GM19043 (cell line): ENCODE measurements around the gene NGFR.

ENCODE experiments used
- ATAC-seq: cut with Tn5 transposase; IDR thresholded peaks from one replicate; pipeline ENCODE4 v1.9.1; 2021; ENCODE audit warnings: low read depth; ENCODE audit not compliant: unreplicated experiment

The NGFR gene

GRCh38 chr17:49468811-49469385, 26.2 kb upstream of the NGFR start:
- ATAC-seq: no peak

DNA sequence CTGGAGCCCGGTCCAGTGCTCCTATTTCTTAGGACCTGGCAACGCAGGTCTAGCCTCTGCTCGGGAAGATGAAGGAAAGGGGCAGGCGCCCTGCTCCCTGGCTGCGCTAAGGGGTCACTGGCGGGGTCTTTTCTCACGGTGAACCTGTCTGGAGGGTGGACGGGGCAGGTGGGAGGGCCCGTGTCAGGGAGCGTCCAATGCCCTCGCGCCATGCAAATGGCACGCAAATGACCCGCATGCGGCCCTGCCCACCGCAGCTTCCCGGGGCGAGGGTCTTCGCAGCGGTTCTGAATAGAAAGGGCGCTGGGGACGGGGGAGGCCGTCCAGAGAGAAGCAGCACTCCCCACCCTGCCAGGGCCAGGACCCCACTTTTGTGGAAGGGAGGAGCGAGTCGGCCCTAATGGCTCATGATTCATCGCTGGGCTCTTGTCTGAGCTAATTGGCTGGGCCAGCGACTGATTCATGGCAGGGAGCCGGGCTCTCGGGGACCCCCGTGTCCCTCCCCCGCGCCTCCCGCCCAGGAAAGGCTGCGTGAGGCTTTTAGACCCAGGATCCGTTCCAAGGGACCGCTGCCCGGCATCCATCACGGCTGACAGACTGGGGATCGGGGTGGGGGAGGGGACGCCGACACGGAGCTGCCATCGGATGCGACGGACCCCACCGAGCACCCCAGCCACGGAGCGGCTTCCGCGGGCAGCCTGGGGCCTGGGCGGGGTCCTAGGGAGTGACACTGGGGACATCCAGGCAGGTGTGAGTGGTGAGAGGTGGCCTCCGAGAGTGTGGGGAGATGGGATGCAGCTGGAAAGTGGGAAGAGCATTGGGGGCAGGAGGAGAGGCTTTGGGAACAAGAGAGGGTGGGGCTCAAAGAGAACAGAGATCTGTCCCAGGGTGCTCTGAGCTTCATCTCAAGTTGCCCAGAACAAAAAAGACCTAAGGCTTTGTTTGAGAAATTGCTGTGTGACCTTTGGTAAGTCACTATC, 25.0 kb upstream of the NGFR start:
- no peak for ATAC-seq

GRCh38 chr17:49471089-49471683, 23.9 kb upstream of the NGFR start:
- no peak for ATAC-seq

DNA sequence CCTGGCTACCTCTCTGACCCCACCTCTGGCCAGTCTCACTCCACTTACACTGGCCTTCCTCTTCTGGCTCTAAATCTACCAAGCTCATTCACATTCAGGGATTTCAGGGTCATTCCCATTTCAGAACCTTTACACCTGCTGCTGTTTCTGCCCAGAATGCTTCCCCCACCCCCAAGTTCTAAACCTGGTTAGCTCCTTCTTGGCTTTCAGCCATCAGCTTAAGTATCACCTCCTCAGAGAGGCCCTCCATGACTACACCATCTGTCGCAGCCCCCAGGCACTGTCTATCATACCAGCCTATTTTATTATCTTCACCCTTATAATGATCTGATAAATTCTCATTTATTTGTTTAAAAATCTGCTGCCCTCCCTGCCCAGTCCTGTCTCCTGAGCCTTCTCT, 23.3 kb upstream of the NGFR start:
- no peak for ATAC-seq

DNA sequence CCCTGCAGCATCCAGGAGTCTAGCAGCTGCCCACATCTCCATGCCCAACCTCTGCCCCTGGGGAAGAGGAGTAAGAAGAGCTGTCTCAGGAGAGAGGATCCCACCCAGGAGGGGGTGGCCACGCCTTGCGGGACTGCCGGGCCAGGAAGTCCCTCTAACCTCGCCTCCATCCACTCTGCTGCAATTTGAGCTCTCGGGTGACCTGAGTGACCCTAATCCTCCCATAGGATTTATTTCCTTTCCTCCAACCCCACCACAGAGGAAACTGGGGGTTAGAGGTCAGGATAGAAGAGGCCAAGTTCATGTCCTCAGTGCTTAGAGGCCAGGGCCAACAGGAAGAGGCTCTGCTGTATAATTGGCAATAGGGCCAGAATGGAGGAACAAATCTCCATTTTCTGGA, 22.6 kb upstream of the NGFR start:
- no peak for ATAC-seq

DNA sequence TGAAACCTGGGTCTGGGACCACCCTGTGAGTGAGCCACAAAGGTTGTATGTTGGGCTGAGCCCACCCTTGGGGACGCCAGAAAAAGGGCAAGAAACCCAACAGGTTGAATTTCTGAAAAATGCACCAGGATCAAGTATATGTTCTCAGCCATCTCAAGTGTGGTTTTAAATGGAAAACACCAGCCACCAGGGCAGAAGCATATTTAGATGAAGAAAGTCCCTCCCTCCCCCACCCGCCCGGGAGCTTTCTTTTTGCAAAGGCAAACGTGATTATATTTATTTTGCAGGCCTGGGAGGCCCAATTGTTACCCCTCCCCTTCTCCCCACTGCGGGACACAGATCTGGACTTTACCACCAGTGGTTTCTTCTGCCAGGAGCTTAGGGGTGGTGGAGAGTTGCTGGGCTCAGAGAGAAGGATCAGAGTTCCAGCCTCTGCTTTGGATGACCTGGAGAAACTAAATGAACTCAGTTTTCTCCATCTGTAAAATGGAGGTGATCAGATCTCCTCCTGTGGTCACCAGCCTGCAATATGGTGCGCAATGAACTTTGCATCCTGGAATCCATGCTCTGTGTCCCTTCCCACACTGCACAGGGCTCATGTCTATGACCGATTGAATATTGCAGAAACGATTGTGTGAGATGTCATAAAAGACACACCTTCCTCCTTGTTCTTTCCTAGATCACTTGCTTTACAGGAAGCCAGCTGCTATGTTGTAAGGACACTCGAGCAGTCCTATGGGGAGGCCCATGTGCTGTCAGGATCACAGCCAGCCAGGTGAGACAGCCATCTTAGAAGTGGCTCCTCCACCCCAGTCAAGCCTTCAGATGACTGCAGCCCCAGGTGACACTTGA, 21.0 kb upstream of the NGFR start:
- ATAC-seq: no peak

DNA sequence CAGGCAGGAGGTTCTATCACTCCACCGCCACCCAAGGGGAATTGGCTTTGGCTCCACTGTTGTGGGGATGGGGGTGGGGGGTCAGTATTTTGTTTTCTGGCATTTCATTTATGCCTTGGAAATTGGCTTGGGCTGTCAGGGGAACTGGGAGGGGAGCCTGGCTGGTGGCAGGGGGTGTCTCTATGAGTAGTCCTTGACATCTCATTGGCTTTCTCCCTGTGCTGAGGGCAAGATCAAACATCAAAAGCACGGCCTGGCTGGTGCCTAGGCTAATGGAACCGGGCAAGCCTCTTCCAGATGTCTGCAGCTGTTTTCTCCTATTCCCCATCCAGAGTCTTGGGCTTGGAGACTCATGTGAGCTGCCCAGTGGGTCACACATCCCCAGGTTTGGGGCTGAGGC, 17.4 kb upstream of the NGFR start:
- no peak for ATAC-seq

- no peak for ATAC-seq
Measured at GRCh38 chr17:49480836-49481615, 14.1 kb upstream of the NGFR start.

GRCh38 chr17:49482144-49482817, 12.8 kb upstream of the NGFR start:
- no peak for ATAC-seq

- ATAC-seq: no peak
Measured at GRCh38 chr17:49483599-49484509, 11.2 kb upstream of the NGFR start.

DNA sequence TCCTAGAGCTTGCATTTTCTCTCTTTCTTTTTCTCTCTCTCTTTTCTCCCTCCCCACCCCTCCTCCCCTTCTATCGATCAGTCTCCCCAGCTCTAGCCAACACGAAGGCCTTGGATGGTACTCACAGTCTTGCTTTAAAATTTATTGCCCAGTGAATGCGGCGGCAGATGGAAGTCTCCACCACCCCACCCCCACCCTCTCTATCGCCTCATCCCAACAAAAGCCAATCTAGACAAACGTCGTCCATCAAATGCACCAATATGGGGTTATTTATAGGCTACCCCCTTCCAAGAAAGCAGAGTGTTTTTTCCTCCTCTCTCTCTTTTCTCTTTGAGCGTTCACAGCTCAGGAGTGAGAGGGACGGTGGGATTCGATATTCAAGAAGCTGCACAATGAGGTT, 10.5 kb upstream of the NGFR start:
- ATAC-seq: no peak

GRCh38 chr17:49486012-49486641, 9.0 kb upstream of the NGFR start:
- ATAC-seq: no peak

DNA sequence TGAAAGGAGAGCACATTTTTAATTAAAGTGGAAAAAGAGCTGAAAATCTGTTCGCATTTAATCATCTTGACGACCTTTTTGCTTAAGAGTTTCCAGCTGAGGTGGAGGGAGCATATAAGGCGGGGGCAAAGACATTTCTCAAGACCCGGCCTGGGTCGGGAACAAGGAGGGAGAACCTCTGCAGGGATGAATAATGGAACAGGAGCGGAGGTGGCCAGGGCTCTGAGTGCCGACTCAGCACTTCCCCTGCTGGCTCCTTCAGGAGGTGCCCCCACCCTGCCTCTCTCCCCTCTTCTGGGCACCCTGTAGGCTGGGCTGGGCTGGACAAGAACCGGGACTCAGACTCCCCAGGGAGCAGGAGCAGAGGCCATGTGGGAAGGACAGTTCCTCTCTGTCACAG, 7.9 kb upstream of the NGFR start:
- ATAC-seq: no peak

DNA sequence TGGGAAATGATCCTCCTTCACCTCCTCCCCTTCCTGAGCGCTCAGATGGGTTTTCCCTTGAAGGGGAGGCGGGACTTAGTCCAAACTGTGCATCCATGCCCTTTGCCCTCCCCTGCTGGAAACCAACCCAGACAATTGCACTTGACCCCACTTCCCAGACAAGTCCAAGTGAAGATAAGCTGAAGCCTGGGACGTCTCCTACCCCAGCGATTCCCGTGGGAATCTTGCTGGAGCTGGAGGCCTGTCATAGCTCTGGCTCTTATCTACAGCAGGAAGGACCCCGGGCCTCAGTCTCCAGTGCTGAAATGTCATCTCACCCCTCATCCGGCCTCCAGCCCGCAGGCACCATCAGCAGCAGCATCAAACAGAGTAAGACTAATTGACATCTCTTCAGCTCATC, 6.5 kb upstream of the NGFR start:
- ATAC-seq: no peak

DNA sequence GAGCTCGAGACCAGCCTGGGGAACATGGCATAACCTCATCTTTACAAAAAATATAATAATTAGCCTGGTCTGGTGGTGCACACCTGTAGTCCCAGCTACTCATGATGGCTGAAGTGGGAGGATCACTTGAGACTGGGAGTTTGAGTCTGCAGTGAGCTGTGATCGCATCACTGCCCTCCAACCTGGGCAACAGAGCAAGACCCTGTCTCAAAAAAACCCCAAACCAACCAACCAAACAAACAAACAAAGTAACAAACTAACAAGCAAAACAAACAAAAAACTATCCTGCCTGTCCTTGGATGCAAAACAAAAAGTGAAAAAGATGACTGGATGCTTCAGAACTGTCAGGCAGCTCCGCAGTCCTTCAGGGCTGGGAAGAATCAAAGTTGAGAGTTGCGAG, 5.7 kb upstream of the NGFR start:
- ATAC-seq: no peak

DNA sequence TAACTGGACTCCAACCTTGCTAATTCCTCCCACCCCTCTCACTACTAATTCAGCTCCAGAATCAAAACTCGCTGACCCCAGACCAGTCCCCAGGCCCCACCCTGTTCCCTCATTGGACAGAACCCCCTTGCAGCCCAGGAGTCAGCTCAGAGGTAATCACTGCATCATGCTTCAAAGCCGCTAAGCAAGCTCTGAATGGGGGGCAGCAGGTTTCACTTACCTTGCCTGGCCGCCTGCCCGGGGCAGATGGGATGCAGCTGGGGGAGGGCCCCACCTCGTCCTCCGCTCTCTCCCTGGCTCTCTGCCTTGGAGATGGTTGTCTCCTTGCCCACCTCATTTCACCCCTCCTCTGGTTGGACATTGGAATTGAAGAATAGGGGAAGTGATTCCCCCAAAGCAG, 4.8 kb upstream of the NGFR start:
- ATAC-seq: no peak

DNA sequence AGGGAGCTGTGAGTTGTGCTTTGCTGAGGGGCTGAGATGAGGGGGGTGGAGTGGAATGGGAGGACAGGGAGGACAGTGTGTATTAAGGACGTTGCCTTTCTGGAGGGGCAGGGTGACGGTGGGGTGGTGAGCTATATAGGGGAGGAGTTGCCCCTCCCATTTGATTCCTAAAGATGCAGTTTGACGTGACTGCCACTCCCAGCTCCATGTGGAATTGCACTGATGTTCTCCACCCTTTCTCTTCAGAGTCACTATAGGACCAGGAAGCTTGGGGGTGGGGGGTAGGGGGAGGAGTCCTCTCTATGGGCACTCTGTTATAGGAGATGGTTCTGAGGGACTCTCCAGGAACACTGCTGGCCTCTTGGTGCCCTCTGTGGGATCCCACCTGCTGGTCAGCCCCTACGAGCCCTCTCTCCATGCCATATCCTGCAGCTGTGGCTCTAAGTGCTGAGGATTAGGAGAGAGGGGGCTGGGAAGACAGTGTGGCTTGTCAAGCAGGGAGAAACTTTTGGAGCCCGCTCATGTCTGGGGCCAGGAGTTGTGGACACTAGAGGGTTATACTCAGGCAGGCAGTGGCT, 3.8 kb upstream of the NGFR start:
- ATAC-seq: no peak
